Smooth muscle cell (in vitro differentiated cells): ENCODE data around the gene ZNF428. TPM values are rescaled to one million over a fixed set of nuclear protein-coding genes. Genes with fewer than 3 reads are reported as not detected.

Experiments
- DNase-seq: peaks from one replicate; lab custom pipeline; 2025; ENCODE audit not compliant: unreplicated experiment; lab: John Stamatoyannopoulos, UW
- H2AFZ ChIP-seq: fragments of 200-600 bp; sonication (generic); 2 replicates; pipeline ENCODE4 v1.6.0; 2016; ENCODE audit warnings: antibody characterized with exemption, low read depth, mild to moderate bottlenecking
- H3F3A ChIP-seq: fragments of 200-600 bp; sonication (generic); 2 replicates; pipeline ENCODE4 v1.6.0; 2017; ENCODE audit warnings: antibody characterized with exemption, low read depth
- H3K27ac ChIP-seq: fragments of 200-600 bp; sonication (generic); 2 replicates; pipeline ENCODE4 v1.5.1; 2016; ENCODE audit warnings: low read depth, mild to moderate bottlenecking
- H3K27me3 ChIP-seq: fragments of 200-600 bp; sonication (generic); 2 replicates; pipeline ENCODE4 v1.6.1; 2016; ENCODE audit warnings: low read depth, mild to moderate bottlenecking
- H3K36me3 ChIP-seq: fragments of 200-600 bp; sonication (generic); 2 replicates; pipeline ENCODE4 v1.5.1; 2016; ENCODE audit warnings: low read depth
- H3K4me1 ChIP-seq: fragments of 200-600 bp; sonication (generic); 2 replicates; pipeline ENCODE4 v1.5.1; 2016; ENCODE audit warnings: low read depth
- H3K4me2 ChIP-seq: fragments of 200-600 bp; sonication (generic); 2 replicates; pipeline ENCODE4 v1.6.0; 2016; ENCODE audit warnings: mild to moderate bottlenecking
- H3K4me3 ChIP-seq: fragments of 200-600 bp; sonication (generic); 2 replicates; pipeline ENCODE4 v1.5.1; 2016; ENCODE audit warnings: mild to moderate bottlenecking
- H3K79me2 ChIP-seq: fragments of 200-600 bp; sonication (generic); 2 replicates; pipeline ENCODE4 v1.6.0; 2016; ENCODE audit warnings: low read depth, mild to moderate bottlenecking
- H3K9ac ChIP-seq: fragments of 200-600 bp; sonication (generic); 2 replicates; pipeline ENCODE4 v1.6.0; 2016; ENCODE audit warnings: low read depth
- H3K9me3 ChIP-seq: fragments of 200-600 bp; sonication (generic); replicated peaks from 2 replicates; pipeline ENCODE4 v1.5.1; 2016; ENCODE audit warnings: low read depth
- H4K20me1 ChIP-seq: fragments of 200-600 bp; sonication (generic); 2 replicates; pipeline ENCODE4 v1.6.0; 2016; ENCODE audit warnings: low read depth
- CTCF ChIP-seq: fragments of 200-600 bp; sonication (generic); IDR thresholded peaks from 2 replicates; pipeline ENCODE4 v1.5.1; 2017; ENCODE audit warnings: borderline replicate concordance, mild to moderate bottlenecking, antibody characterized with exemption; ENCODE audit not compliant: insufficient read depth, poor library complexity, severe bottlenecking
- WGBS: methylation state at CpG from one replicate; pipeline ENCODE4 v1.1.7; 2016; ENCODE audit warnings: low lambda C conversion rate; 5-methylcytosine and 5-hydroxymethylcytosine counted together
- polyA plus RNA-seq: library from polyadenylated mRNA; unstranded; fragments of >200 nt; fragmentation: Nextera tagmentation; extraction: Ambion mirVana; gene quantifications from 2 replicates; pipeline ENCODE4 v1.2.1, GENCODE V29; 2016
- total RNA-seq: library from RNA; depleted of rRNA; stranded (reverse); fragments of >200 nt; gene quantifications from 2 replicates; pipeline ENCODE4 v1.2.3, GENCODE V29; 2014

The ZNF428 gene
- total and polyA plus RNA-seq, 2 experiments from 2014 or later = 20.3 to 63.1 TPM

GRCh38 chr19:43660301-43660970, 41.0 kb upstream of the ZNF428 start:
- no peak overlapping the region for H3K27ac ChIP-seq
- 90% methylated on average over 7 of the region's 7 CpGs for WGBS
- peaks cover 13% of the 10 kb centered on the region for H4K20me1 ChIP-seq

GRCh38 chr19:43658494-43658893, 39.1 kb upstream of the ZNF428 start:
- no peak overlapping the region for H3K4me2 ChIP-seq
- no peak for TF ChIP-seq CTCF
- no peaks in the 10 kb centered on the region for H3K27me3 ChIP-seq
- H3K27ac ChIP-seq = no peak overlapping the region
- no peaks in the 10 kb centered on the region for H3F3A ChIP-seq
- H3K4me3 ChIP-seq = no peak overlapping the region
- no peak for DNase-seq
- no peaks in the 10 kb centered on the region for H4K20me1 ChIP-seq
- no peaks in the 10 kb centered on the region for H3K79me2 ChIP-seq
- H3K9me3 ChIP-seq = no peaks in the 10 kb centered on the region
- H3K4me1 ChIP-seq = no peaks in the 10 kb centered on the region
- H3K9ac ChIP-seq = no peak overlapping the region
- no peak overlapping the region for H2AFZ ChIP-seq
- peaks cover 18% of the 10 kb centered on the region for H3K36me3 ChIP-seq
- WGBS = 96% methylated on average over 8 of the region's 8 CpGs

More at GRCh38 chr19:43660301-43660970, 41.0 kb upstream of the ZNF428 start:
- DNase-seq = no peak
- no peaks in the 10 kb centered on the region for H3F3A ChIP-seq
- no peaks in the 10 kb centered on the region for H3K27me3 ChIP-seq
- no peaks in the 10 kb centered on the region for H3K79me2 ChIP-seq
- no peaks in the 10 kb centered on the region for H3K4me1 ChIP-seq
- no peak overlapping the region for H2AFZ ChIP-seq
- TF ChIP-seq CTCF = no peak
- peaks cover 18% of the 10 kb centered on the region for H3K36me3 ChIP-seq
- H3K4me2 ChIP-seq = no peak overlapping the region
- no peaks in the 10 kb centered on the region for H3K9me3 ChIP-seq
- H3K9ac ChIP-seq = no peak overlapping the region
- no peak overlapping the region for H3K4me3 ChIP-seq

GRCh38 chr19:43658001-43658400, 38.6 kb upstream of the ZNF428 start:
- Histone ChIP-seq H3K4me1 (no peaks in the 10 kb centered on the region), H3K9ac (no peak overlapping the region), H3F3A (no peaks in the 10 kb centered on the region), H3K4me3 (no peak overlapping the region), H3K36me3 (peaks cover 18% of the 10 kb centered on the region), H3K27ac (no peak overlapping the region), H3K79me2 (no peaks in the 10 kb centered on the region), H4K20me1 (no peaks in the 10 kb centered on the region), H3K4me2 (no peak overlapping the region), H2AFZ (no peak overlapping the region), H3K27me3 (no peaks in the 10 kb centered on the region), H3K9me3 (no peaks in the 10 kb centered on the region)
- TF ChIP-seq CTCF = no peak
- WGBS = 98% methylated on average over 2 of the region's 2 CpGs
- no peak for DNase-seq

GRCh38 chr19:43656436-43656835, 37.0 kb upstream of the ZNF428 start:
- Histone ChIP-seq H3K9me3 (no peaks in the 10 kb centered on the region), H3K27me3 (no peaks in the 10 kb centered on the region), H2AFZ (no peak overlapping the region), H3K9ac (no peak overlapping the region), H3K4me1 (no peaks in the 10 kb centered on the region), H3K4me3 (no peak overlapping the region), H3F3A (no peaks in the 10 kb centered on the region), H3K36me3 (peaks cover 18% of the 10 kb centered on the region), H3K79me2 (no peaks in the 10 kb centered on the region), H3K27ac (no peak overlapping the region), H4K20me1 (no peaks in the 10 kb centered on the region), H3K4me2 (no peak overlapping the region)
- DNase-seq = no peak
- no peak for TF ChIP-seq CTCF
- 90% methylated on average over 6 of the region's 6 CpGs for WGBS
